Stimulated activated CD8-positive, alpha-beta memory T cell treated with anti-CD3 and anti-CD28 coated beads, Interleukin-7, amount 100 ng/mL, for 24 hours (primary cell): ENCODE data around the gene MYEOV.

ENCODE experiments used
- DNase-seq: peaks from one replicate; pipeline ENCODE4 v3.0.0-alpha.2; 2020; ENCODE audit warnings: low read depth

MYEOV gene

DNA sequence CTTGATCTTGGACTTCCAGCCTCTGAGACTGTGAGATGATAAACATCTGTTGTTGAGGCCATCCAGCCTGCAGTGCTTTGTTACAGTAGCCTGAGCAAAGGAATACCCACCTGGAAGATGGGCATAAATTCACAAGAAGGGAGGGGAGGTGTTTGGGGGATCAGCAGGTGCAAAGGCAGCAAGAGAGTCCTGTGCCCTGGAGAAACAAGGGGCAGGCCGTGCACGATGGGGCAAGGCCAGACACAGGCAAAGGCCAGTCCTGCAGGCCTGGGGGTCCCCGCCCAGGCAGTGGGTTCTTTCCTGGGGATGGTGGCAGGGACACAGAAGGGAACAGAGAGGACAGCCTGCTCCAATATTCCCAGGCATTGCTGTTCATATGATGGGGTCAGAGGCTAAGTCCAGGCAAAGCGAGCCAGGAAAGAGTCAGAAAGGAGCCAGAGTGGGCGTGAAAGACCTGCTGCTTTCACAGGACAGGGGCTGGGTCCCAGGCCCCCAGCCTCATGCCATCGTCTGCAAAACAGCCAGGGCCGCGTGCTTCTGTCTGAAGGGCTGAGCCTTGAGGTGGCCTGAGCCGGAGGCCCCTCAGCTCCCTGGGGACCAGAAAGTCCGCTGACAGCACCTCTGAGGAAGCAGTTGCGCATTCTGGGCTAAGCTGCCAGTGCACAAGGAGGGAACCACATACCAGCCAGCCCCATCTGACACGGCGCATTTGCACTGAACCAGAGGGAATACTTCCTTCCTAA is 48.8 kb downstream of the MYEOV start:
- DNase-seq, result no peak

DNA sequence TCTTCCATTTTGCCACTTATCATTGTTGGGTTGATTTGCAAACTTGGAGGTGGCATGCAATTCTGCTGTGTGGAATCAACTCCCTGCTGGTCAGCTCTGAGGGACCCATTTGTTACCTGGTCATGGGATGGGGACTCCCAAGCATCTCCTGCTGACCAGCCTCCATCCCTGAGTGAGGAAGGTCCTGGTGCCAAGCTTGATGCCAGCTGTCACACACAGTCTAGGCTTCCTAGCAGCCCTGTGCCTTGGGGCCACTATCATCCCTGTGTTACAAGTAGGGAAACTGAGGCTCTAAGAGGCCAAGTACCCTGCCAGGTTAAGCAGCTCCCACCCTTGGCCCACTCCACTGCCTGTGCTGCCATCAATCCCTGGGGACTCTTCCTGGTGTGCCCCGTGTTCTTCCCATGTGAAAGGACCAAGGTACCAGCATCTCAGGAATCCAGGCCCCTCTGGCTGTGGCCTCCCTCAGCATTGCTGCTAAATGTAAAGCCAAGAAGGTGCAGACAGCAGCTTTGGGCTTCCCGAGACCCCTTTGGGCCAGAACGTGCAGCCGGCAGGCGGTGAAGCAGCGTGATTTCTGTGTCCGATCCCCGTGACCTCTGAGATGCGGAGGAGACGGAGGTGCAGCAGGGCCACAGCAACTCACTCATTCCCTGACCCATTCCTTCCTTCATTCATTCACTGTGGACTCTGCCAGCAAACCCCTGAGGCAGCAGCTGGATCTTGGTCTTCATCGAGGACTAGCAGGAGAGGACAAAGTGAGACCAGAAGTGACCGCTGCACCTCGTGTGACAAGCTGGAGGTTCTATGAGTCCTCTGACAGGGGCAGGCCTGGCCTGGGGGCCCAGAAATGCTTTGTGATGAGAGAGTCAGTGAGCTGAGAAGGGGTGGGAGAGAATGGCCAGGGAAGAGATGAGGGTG is 49.7 kb downstream of the MYEOV start:
- no peak for DNase-seq

DNA sequence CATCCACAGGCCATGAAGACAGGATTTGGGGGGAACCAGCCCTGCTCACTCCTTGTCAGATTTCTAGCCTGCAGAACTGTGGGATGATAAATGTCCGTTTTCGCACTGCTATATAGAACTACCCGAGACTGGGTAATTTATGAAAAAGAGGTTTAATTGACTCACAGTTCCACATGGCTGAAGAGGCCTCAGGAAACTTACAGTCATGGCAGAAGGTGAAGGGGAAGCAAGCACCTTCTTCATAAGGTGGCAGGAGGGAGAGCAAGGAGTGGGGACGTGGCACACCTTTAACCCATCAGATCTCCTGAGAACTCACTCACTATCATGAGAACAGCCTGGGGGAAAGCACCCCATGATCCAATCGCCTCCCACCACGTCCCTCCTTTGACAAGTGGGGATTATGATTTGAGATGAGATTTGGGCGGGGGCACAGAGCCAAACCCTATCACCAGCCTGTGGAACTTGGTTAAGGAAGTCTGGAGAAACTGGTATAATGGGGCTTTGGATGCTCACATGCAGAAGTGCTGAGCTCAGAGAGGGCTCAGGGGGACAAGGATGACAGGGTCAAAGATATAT is 50.7 kb downstream of the MYEOV start:
- DNase-seq, result no peak
